OCI-LY3 (cell line): ENCODE results near the gene HECTD4.
"Not testable (repeated sequence)": the region's sequence is repeated elsewhere in the genome, so short reads cannot be mapped to it uniquely, and the experiment has no call there.

Experiments used
- H2AFZ ChIP-seq: fragments of 200-600, 300-600 bp; shearing (Covaris generic); 2 replicates; pipeline ENCODE4 v1.6.0; 2014; ENCODE audit warnings: antibody characterized with exemption, low read depth, low read length
- H3K27ac ChIP-seq: fragments of 200-600, 300-600 bp; sonication (generic); 2 replicates; pipeline ENCODE4 v1.5.1; 2014; ENCODE audit warnings: mild to moderate bottlenecking, low read length, moderate library complexity, mixed read lengths
- H3K27me3 ChIP-seq: fragments of 200-600, 300-600 bp; sonication (generic); 2 replicates; pipeline ENCODE4 v1.6.1; 2014; ENCODE audit warnings: low read depth, low read length, mixed read lengths
- H3K36me3 ChIP-seq: fragments of 200-600, 300-600 bp; sonication (generic); replicated peaks from 2 replicates; pipeline ENCODE3; 2014; ENCODE audit warnings: low read depth, low read length, mixed read lengths
- H3K4me1 ChIP-seq: fragments of 300-600, 200-600 bp; sonication (generic); 2 replicates; pipeline ENCODE4 v1.6.1; 2014; ENCODE audit warnings: low read length, mixed read lengths
- H3K4me2 ChIP-seq: fragments of 200-600, 300-600 bp; sonication (generic); 2 replicates; pipeline ENCODE4 v1.6.1; 2014; ENCODE audit warnings: low read length, mixed read lengths
- H3K4me3 ChIP-seq: fragments of 300-600, 200-600 bp; sonication (generic); 2 replicates; pipeline ENCODE4 v1.5.1; 2014; ENCODE audit warnings: antibody characterized with exemption, mild to moderate bottlenecking, low read length, moderate library complexity
- H3K79me2 ChIP-seq: fragments of 300-600, 200-600 bp; shearing (Covaris generic); 2 replicates; pipeline ENCODE4 v1.6.1; 2014; ENCODE audit warnings: mild to moderate bottlenecking, low read length, mixed read lengths
- H3K9ac ChIP-seq: fragments of 300-600, 200-600 bp; shearing (Covaris generic); 2 replicates; pipeline ENCODE4 v1.6.0; 2014; ENCODE audit warnings: mild to moderate bottlenecking, low read length, moderate library complexity
- H3K9me3 ChIP-seq: fragments of 200-600, 300-600 bp; shearing (Covaris generic); 2 replicates; pipeline ENCODE4 v1.6.1; 2014; ENCODE audit warnings: low read length, mixed read lengths; ENCODE audit not compliant: insufficient read depth
- H4K20me1 ChIP-seq: fragments of 200-600, 300-600 bp; sonication (generic); 2 replicates; pipeline ENCODE4 v1.6.1; 2016; ENCODE audit warnings: low read length, mixed read lengths; ENCODE audit not compliant: insufficient read depth
- EZH2phosphoT487 ChIP-seq: fragments of 200-600 bp; shearing (Covaris generic); IDR thresholded peaks from 2 replicates; pipeline ENCODE4 v1.6.1; 2018; ENCODE audit warnings: antibody characterized with exemption, mixed run types, low read depth
- TF ChIP-seq, protein P1 (sequence below): fragments of 200-600, 300-600 bp; sonication (generic); IDR thresholded peaks from 2 replicates; pipeline ENCODE4 v1.5.1; 2014; ENCODE audit warnings: antibody characterized with exemption, low read length, low read depth

The HECTD4 gene

DNA sequence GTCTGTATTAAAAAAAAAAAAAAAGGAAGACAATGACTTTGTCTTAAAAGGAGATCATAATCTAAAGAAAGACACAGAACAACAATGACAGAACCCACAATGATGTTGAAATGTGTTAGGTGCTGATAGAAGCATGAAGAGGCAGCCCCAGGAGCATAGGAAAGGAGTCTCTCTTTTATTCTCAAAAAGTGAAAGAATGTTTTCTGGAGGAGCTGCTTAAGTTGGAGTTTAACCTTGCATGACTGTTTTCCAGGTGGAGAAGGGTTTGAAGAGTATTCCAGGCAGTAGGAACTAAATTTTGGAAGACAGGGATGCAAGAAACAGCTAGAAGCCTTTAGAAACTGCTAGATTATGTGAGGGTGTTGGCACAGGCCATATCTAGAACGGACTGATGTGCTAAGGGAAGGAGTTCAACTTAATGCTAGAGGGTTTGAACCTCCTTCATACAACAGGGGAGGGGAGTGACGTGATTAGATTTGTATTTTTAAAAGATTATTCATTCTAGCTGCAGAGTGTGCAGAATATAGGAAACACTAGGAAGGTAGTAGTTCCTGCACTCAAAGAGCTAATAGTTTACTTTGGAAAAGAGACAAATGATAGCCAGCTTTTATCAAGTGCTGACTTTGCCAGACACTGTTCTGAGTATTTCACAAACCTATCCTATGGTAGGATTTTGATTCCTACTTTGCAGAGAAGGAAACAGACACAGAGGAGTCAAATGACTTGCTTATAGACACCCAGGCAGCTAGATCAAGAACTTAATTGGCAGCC is 31.8 kb upstream of the HECTD4 start:
- no peaks in the 10 kb centered on the region for H3K27me3 ChIP-seq
- TF ChIP-seq, protein P1, sequence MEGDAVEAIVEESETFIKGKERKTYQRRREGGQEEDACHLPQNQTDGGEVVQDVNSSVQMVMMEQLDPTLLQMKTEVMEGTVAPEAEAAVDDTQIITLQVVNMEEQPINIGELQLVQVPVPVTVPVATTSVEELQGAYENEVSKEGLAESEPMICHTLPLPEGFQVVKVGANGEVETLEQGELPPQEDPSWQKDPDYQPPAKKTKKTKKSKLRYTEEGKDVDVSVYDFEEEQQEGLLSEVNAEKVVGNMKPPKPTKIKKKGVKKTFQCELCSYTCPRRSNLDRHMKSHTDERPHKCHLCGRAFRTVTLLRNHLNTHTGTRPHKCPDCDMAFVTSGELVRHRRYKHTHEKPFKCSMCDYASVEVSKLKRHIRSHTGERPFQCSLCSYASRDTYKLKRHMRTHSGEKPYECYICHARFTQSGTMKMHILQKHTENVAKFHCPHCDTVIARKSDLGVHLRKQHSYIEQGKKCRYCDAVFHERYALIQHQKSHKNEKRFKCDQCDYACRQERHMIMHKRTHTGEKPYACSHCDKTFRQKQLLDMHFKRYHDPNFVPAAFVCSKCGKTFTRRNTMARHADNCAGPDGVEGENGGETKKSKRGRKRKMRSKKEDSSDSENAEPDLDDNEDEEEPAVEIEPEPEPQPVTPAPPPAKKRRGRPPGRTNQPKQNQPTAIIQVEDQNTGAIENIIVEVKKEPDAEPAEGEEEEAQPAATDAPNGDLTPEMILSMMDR, result no peak
- TF ChIP-seq EZH2phosphoT487, result no peak
- H2AFZ ChIP-seq, result peak overlapping the region; percentile 54; the same call in 1 of the 2 replicates
- H3K4me3 ChIP-seq, result no peak overlapping the region
- no peaks in the 10 kb centered on the region for H3K36me3 ChIP-seq
- no peak overlapping the region for H3K9ac ChIP-seq
- H3K4me1 ChIP-seq, result no peaks in the 10 kb centered on the region
- H3K4me2 ChIP-seq, result no peak overlapping the region
- H3K27ac ChIP-seq, result no peak overlapping the region
- H4K20me1 ChIP-seq, result no peaks in the 10 kb centered on the region
- H3K79me2 ChIP-seq, result peaks cover 17% of the 10 kb centered on the region
- H3K9me3 ChIP-seq, result no peaks in the 10 kb centered on the region

DNA sequence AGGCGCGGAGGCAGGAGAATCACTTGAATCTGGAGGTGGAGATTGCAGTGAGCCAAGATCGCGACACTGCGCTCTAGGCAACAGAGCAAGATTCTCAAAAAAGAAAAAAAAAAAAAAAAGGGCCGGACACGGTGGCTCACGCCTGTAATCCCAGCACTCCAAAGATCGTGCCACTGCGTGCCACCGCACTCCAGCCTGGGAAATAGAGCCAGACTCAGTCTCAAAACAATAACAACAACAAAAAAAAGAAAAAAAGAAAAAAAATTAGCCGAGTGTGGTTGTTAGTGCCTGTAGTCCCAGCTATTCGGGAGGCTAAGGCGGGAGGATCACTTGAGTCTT is 27.6 kb upstream of the HECTD4 start:
- H3K4me3 ChIP-seq, result peak overlapping the region; percentile 96
- H3K27me3 ChIP-seq, result no peaks in the 10 kb centered on the region
- H4K20me1 ChIP-seq, result peaks cover 25% of the 10 kb centered on the region
- peaks cover 13% of the 10 kb centered on the region for H3K4me1 ChIP-seq
- no peak overlapping the region for H3K9ac ChIP-seq
- H3K4me2 ChIP-seq, result peak overlapping the region; percentile 50
- H3K27ac ChIP-seq, result no peak overlapping the region
- H2AFZ ChIP-seq, result peak overlapping the region; percentile 92
- peaks cover 36% of the 10 kb centered on the region for H3K36me3 ChIP-seq
- H3K9me3 ChIP-seq, result no peaks in the 10 kb centered on the region
- TF ChIP-seq EZH2phosphoT487, result no peak
- TF ChIP-seq, protein P1, result no peak
- H3K79me2 ChIP-seq, result peaks cover 25% of the 10 kb centered on the region

DNA sequence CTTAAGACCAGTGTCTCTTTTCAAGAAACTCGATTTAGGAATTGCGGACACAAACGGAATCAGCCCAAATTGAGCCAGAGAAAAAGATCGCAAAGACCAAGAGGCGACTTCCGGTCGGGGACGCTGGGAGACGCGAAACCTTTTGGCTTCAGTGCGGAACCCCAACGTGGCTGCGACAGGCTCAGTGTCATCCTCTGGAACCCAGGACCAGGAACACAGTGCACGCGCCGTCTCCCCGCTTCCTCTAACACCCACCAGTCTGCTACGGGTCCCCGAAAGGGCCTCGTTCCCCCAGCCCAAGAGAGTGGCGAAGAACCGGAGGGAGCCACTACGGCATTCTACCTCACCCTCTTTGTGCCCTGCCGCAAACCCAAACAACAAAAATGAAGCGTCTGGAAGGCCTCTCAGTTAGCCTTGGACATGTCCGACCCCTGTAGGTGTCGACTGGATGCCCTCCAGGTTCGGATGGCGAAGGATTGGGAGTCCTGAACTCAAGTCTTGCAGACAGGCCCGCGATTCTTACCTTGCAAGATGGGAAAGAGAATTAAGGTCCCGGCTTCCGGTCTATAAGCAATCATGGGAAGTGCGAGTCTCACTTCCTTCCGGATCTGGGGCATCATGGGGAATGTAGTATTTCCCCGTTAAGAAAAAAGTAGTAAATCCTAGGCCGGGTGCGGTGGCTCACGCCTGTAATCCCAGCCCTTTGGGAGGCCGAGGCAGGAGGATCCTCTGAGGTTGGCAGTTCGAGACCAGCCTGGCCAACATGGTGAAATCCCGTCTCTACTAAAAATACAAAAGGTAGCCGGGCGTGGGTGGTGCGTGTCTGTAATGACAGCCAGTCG is 27.1 kb upstream of the HECTD4 start, which contains the start of gene RPL6:
TSS of gene RPL6 (minus strand) at position 542 of the 842 bp plus-strand sequence. CDS start 949 bp downstream, outside the sequence.
- H3K4me1 ChIP-seq, result peaks cover 13% of the 10 kb centered on the region
- H3K4me2 ChIP-seq, result peak within 1 kb of the TSS; percentile 85
- H2AFZ ChIP-seq, result peak within 1 kb of the TSS; percentile 92
- no peaks in the 10 kb centered on the region for H3K27me3 ChIP-seq
- peak within 1 kb of the TSS; percentile 84 for H3K27ac ChIP-seq
- TF ChIP-seq, protein P1, result no peak
- TF ChIP-seq EZH2phosphoT487, result no peak
- H3K4me3 ChIP-seq, result peak within 1 kb of the TSS; percentile 96
- peak within 1 kb of the TSS; percentile 98 for H3K9ac ChIP-seq
- H4K20me1 ChIP-seq, result peaks cover 31% of the 10 kb centered on the region
- H3K36me3 ChIP-seq, result peaks cover 42% of the 10 kb centered on the region
- H3K9me3 ChIP-seq, result no peaks in the 10 kb centered on the region
- H3K79me2 ChIP-seq, result peaks cover 25% of the 10 kb centered on the region

DNA sequence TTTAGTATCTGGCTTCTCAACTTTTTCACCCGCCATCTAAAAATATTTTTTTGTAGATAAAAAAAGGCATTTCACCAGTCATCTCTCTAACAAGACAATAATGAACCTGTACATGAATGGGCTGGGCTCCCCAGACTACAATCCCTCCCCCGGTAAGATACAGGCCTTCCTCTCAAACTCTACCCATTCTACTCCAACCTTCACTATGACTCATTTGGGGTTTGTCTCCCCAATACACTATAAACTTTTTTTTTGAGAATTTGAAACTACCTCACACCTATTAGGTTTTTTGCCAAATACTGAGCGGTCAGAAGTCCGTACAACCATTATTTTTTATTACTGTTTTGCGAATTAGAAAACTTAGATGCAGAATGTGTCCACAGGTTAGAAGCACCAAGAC is 26.4 kb upstream of the HECTD4 start:
- H3K9me3 ChIP-seq, result no peaks in the 10 kb centered on the region
- peak overlapping the region; percentile 85 for H3K4me2 ChIP-seq
- H3K27me3 ChIP-seq, result no peaks in the 10 kb centered on the region
- H3K4me3 ChIP-seq, result peak overlapping the region; percentile 96
- H2AFZ ChIP-seq, result no peak overlapping the region
- H3K4me1 ChIP-seq, result peaks cover 13% of the 10 kb centered on the region
- H3K36me3 ChIP-seq, result peaks cover 45% of the 10 kb centered on the region
- TF ChIP-seq, protein P1, result no peak
- TF ChIP-seq EZH2phosphoT487, result no peak
- peaks cover 25% of the 10 kb centered on the region for H3K79me2 ChIP-seq
- H4K20me1 ChIP-seq, result peaks cover 35% of the 10 kb centered on the region
- peak overlapping the region; percentile 98 for H3K9ac ChIP-seq
- peak overlapping the region; percentile 84 for H3K27ac ChIP-seq

DNA sequence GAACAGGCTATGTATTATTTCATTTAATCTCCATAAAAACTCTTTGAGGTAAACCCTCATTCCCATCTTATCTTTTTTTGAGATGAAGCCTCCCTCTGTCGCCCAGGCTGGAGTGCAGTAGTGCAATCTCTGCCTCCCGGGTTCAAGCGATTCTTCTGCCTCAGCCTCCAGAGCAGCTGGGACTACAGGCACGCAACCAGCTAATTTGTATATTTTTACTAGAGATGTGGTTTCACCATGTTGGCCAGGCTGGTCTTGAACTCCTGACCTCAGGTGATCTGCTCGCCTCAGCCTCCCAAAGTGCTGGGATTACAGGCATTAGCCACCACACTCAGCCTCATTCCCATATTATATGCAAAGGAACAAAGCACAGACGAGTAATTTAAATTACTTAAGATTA is 25.5 kb upstream of the HECTD4 start:
- Histone ChIP-seq H3K4me3 (peak overlapping the region; percentile 96), H4K20me1 (peaks cover 35% of the 10 kb centered on the region), H3K4me2 (peak overlapping the region; percentile 85), H3K4me1 (peaks cover 13% of the 10 kb centered on the region), H3K79me2 (peaks cover 25% of the 10 kb centered on the region), H3K36me3 (peaks cover 48% of the 10 kb centered on the region)
- H3K27me3 ChIP-seq, H3K9me3 ChIP-seq, H3K27ac ChIP-seq, H2AFZ ChIP-seq, H3K9ac ChIP-seq: not testable (repeated sequence)
